ENCODE measurements around the gene NAV2. TPM values are rescaled to one million over a fixed set of nuclear protein-coding genes. Genes with fewer than 3 reads are reported as not detected.

NAV2 gene
- total RNA-seq, 1 experiment from 2014 or later, result 2.1 TPM

GRCh38 chr11:19966927-19967326, 254.3 kb downstream of the NAV2 start:
- Histone ChIP-seq H3K27me3 (ENCODE audit: insufficient read depth, low read length) (no peaks in the 10 kb centered on the region), H3K4me2 (ENCODE audit: low read length) (no peak overlapping the region), H3K9ac (ENCODE audit: low read length) (no peak overlapping the region), H4K20me1 (ENCODE audit: insufficient read depth) (no peaks in the 10 kb centered on the region), H3K79me2 (ENCODE audit: insufficient read depth, low read length) (no peaks in the 10 kb centered on the region), H3K9me2 (ENCODE audit: insufficient read depth) (no peaks in the 10 kb centered on the region), H3K4me1 (ENCODE audit: control insufficient read depth in 1 of 2, insufficient read depth in 2 of 2, low read length in 2 of 2) (no peaks in the 10 kb centered on the region), H3K9me3 (ENCODE audit: control insufficient read depth in 1 of 2, insufficient read depth in 1 of 2, low read depth in 1 of 2, low read length in 2 of 2) (no peaks in the 10 kb centered on the region), H2AFZ (ENCODE audit: low read depth, low read length, poor library complexity, severe bottlenecking) (no peak overlapping the region), H3K36me3 (ENCODE audit: control insufficient read depth in 1 of 2, insufficient read depth in 2 of 2, low read length in 2 of 2) (no peaks in the 10 kb centered on the region), H3K4me3 (replicated peaks in 1 of 2; ENCODE audit: low read depth in 1 of 2, low read length in 2 of 2) (no peak overlapping the region), H3K27ac (ENCODE audit: low read depth, low read length) (no peak overlapping the region)
- ChIA-PET CTCF (no interaction called here), POLR2A (no interaction called here), RAD21 (ENCODE audit: low non-redundant PET in 1 of 2, low total read pairs in 2 of 2, uncharacterized antibody in 2 of 2, unreplicated experiment in 2 of 2) (no interaction called here)
- ATAC-seq (no peak), DNase-seq (ENCODE audit: low read depth, low spot score) (no peak)
- no TSS peak for BruUV-seq (replicated peaks)
- TF ChIP-seq YY1 (IDR thresholded peaks at IDR 0.05; ENCODE audit: extremely low read depth, insufficient replicate concordance, low read depth, low read length) (no peak), CEBPB (IDR thresholded peaks at IDR 0.05; ENCODE audit: low read depth) (no peak), MAX (IDR thresholded peaks at IDR 0.05) (no peak), RAD21 (IDR thresholded peaks at IDR 0.05; ENCODE audit: low read depth) (no peak), ZNF274 (IDR thresholded peaks at IDR 0.05; ENCODE audit: low read depth, low read length) (no peak), REST (IDR thresholded peaks at IDR 0.05; ENCODE audit: low read depth) (no peak), SRF (IDR thresholded peaks at IDR 0.05; ENCODE audit: low read depth) (no peak), ATF3 (IDR thresholded peaks at IDR 0.05) (no peak), EZH2phosphoT487 (IDR thresholded peaks at IDR 0.05; ENCODE audit: borderline replicate concordance) (no peak), CBX3 (IDR thresholded peaks at IDR 0.05; ENCODE audit: low read depth) (no peak), EGR1 (IDR thresholded peaks at IDR 0.05; ENCODE audit: low read depth) (no peak), ZFX (IDR thresholded peaks at IDR 0.05) (no peak), CTCF (IDR thresholded peaks at IDR 0.05 in 2 of 3, conservative IDR thresholded peaks at IDR 0.05 in 1 of 3; ENCODE audit: borderline replicate concordance in 1 of 3, insufficient read depth in 1 of 3, low read depth in 2 of 3, low read length in 2 of 3) (no peak), JUND (IDR thresholded peaks at IDR 0.05) (no peak), ZBTB33 (IDR thresholded peaks at IDR 0.05; ENCODE audit: extremely low read depth, insufficient replicate concordance, low read length) (no peak), POLR2A (IDR thresholded peaks at IDR 0.05; ENCODE audit: borderline replicate concordance, extremely low read depth, insufficient read depth, insufficient read length) (no peak), EZH2 (IDR thresholded peaks at IDR 0.05) (no peak), ELF1 (IDR thresholded peaks at IDR 0.05; ENCODE audit: borderline replicate concordance, low read depth) (no peak), FOSL1 (IDR thresholded peaks at IDR 0.05; ENCODE audit: low read depth) (no peak)
- intact Hi-C loops (cut with micrococcal nuclease), result no loop called here

Measured in HCT116 (cell line).